ENCODE measurements around the gene HUS1. TPM values are rescaled to one million over a fixed set of nuclear protein-coding genes. Genes with fewer than 3 reads are reported as not detected.

The HUS1 gene
- 10 to 100 TPM; 24.2 to 38.8 (median 26.7) TPM for total RNA-seq

- TF ChIP-seq CTCF (IDR thresholded peaks at IDR 0.05) (peak in 2 of 6 experiments; percentile 9 to 24), EP300 (IDR thresholded peaks at IDR 0.05) (peak in 1 of 4 donors; percentile 20), POLR2AphosphoS5 (IDR thresholded peaks at IDR 0.05) (peak; percentile 93 to 94), POLR2A (IDR thresholded peaks at IDR 0.05) (peak in 3 of 4 donors; percentile 39 to 90 (median 82))
- H3K9me3 ChIP-seq: no peaks in the 10 kb centered on the region
- H3K36me3 ChIP-seq: peaks cover 24 to 42% (median 36%) of the 10 kb centered on the region in 4 donors
- peak within 1 kb of the TSS; percentile 84 to 90 (median 90) for H3K27ac ChIP-seq
- H3K4me3 ChIP-seq: peak within 1 kb of the TSS; percentile 48 to 67 (median 59)
- 1 to 3% methylated on average over 30 to 57 of the region's 62 CpGs for WGBS, 2 donors
- DNase-seq (peak; percentile 95 to 98), ATAC-seq (ENCODE audit: low FRiP score in 2 of 2) (peak; percentile 99 to 100)
- H3K4me1 ChIP-seq: peaks cover 7 to 10% (median 10%) of the 10 kb centered on the region in 4 donors
- H3K27me3 ChIP-seq: no peaks in the 10 kb centered on the region
Measured at GRCh38 chr7:47979145-47979831, at the start of gene HUS1. HUS1 (minus strand) TSS chr7:47979615; CDS start chr7:47979519, 96 bp downstream.

- 84 to 87% methylated on average over 6 of the region's 6 CpGs for WGBS, 2 donors
- Histone ChIP-seq H3K36me3 (no peaks in the 10 kb centered on the region), H3K9me3 (no peaks in the 10 kb centered on the region), H3K4me3 (no peak within 1 kb of the TSS), H3K27ac (no peak within 1 kb of the TSS), H3K27me3 (no peaks in the 10 kb centered on the region), H3K4me1 (no peaks in the 10 kb centered on the region)
- no peak for DNase-seq
- ATAC-seq (ENCODE audit: low FRiP score in 2 of 2): no peak
- no peak for TF ChIP-seq POLR2A (IDR thresholded peaks at IDR 0.05)
- no peak for TF ChIP-seq EP300 (IDR thresholded peaks at IDR 0.05)
- TF ChIP-seq CTCF (IDR thresholded peaks at IDR 0.05): no peak
- no peak for TF ChIP-seq POLR2AphosphoS5 (IDR thresholded peaks at IDR 0.05)
Measured at GRCh38 chr7:48028938-48029337, 49.5 kb upstream of the HUS1 start, which contains the start of gene SUN3. SUN3 (minus strand) TSS chr7:48029107; CDS start chr7:48028938, 169 bp downstream.

- H3K27me3 ChIP-seq: no peaks in the 10 kb centered on the region
- H3K4me1 ChIP-seq: no peaks in the 10 kb centered on the region
- H3K9me3 ChIP-seq: no peaks in the 10 kb centered on the region
- no peak for ATAC-seq (ENCODE audit: low FRiP score in 2 of 2)
- H3K4me3 ChIP-seq: no peak overlapping the region
- H3K27ac ChIP-seq: no peak overlapping the region
- 54 to 71% methylated on average over 5 of the region's 5 CpGs for WGBS, 2 donors
- no peak for DNase-seq
- TF ChIP-seq POLR2A (IDR thresholded peaks at IDR 0.05): no peak
- no peak for TF ChIP-seq POLR2AphosphoS5 (IDR thresholded peaks at IDR 0.05)
- TF ChIP-seq CTCF (IDR thresholded peaks at IDR 0.05): no peak
- no peak for TF ChIP-seq EP300 (IDR thresholded peaks at IDR 0.05)
- no peaks in the 10 kb centered on the region for H3K36me3 ChIP-seq
Measured at GRCh38 chr7:48025624-48026023, 46.2 kb upstream of the HUS1 start.

GRCh38 chr7:48017674-48018073 lies 38.3 kb upstream of the HUS1 start:
- Histone ChIP-seq H3K4me1 (no peaks in the 10 kb centered on the region), H3K9me3 (no peaks in the 10 kb centered on the region), H3K36me3 (no peaks in the 10 kb centered on the region), H3K27me3 (no peaks in the 10 kb centered on the region), H3K27ac (no peak overlapping the region), H3K4me3 (no peak overlapping the region)
- no peak for TF ChIP-seq POLR2A (IDR thresholded peaks at IDR 0.05)
- no peak for TF ChIP-seq POLR2AphosphoS5 (IDR thresholded peaks at IDR 0.05)
- no peak for TF ChIP-seq EP300 (IDR thresholded peaks at IDR 0.05)
- TF ChIP-seq CTCF (IDR thresholded peaks at IDR 0.05): no peak
- ATAC-seq (ENCODE audit: low FRiP score in 2 of 2): no peak
- 88 to 89% methylated on average over 4 of the region's 4 CpGs for WGBS, 2 donors
- DNase-seq: no peak

GRCh38 chr7:48016641-48017040 lies 37.2 kb upstream of the HUS1 start:
- H3K27me3 ChIP-seq: no peaks in the 10 kb centered on the region
- no peaks in the 10 kb centered on the region for H3K9me3 ChIP-seq
- H3K27ac ChIP-seq: no peak overlapping the region
- no peak for ATAC-seq (ENCODE audit: low FRiP score in 2 of 2)
- TF ChIP-seq POLR2AphosphoS5 (IDR thresholded peaks at IDR 0.05): no peak
- no peak for TF ChIP-seq EP300 (IDR thresholded peaks at IDR 0.05)
- no peak for TF ChIP-seq CTCF (IDR thresholded peaks at IDR 0.05)
- TF ChIP-seq POLR2A (IDR thresholded peaks at IDR 0.05): no peak
- DNase-seq: no peak
- H3K4me3 ChIP-seq: no peak overlapping the region
- no peaks in the 10 kb centered on the region for H3K36me3 ChIP-seq
- H3K4me1 ChIP-seq: no peaks in the 10 kb centered on the region

Measured in upper lobe of left lung (tissue), 6 donors.